GM21390 (cell line): ENCODE results near the gene ALKAL2.

Source experiments
- ATAC-seq: cut with Tn5 transposase; IDR thresholded peaks from one replicate; pipeline ENCODE4 v1.9.1; 2021; ENCODE audit not compliant: unreplicated experiment

Gene ALKAL2

DNA sequence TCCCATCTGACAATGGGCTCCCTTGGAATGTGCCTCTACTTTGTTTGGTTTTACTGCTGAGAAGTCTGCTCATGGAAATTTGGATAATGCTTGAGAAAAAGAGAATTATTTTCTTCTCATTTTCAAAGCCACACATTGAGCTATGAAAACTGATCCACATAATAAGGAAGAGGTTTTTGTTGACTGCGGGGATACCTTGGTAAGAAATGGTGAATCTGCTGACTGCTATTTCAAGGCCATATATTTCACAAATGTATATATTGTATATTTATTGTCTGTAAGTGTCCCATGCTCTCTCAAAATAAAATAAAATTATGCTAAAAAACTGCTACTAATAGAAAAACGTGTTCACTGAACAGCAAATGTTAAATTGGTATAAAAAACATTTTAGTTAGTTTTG is 39.2 kb downstream of the ALKAL2 start:
- no peak for ATAC-seq

DNA sequence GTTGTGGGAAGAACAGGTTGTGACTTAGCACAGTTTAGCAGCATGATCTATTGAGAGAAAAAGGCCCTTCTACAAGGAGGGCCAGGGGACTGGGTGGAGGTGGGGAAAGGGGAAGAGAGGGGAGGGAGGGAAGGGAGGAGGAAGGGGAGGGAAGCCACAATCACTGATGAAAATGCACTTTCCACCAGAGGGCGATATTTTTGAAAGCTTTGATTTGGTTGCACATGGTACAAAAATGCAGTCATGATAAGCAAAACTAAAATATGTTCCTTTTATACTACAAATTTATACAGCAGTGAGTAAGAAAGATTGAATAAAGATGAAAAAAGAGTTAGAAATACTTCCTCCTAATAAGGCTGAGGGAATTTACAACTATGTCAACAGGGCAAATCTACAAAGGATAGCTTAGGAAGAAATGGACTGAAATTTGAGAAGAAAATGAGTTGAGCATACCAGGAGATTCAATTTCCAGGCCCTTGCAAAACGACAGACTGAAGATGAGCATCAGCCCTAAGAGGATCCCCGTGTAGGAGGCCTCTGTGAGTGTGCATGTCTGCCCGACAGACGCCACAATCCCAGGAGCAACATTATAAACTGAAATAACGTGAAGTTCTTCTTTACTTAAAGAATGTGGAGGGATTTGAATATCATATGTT is 41.3 kb downstream of the ALKAL2 start:
- peak; percentile 71 for ATAC-seq

DNA sequence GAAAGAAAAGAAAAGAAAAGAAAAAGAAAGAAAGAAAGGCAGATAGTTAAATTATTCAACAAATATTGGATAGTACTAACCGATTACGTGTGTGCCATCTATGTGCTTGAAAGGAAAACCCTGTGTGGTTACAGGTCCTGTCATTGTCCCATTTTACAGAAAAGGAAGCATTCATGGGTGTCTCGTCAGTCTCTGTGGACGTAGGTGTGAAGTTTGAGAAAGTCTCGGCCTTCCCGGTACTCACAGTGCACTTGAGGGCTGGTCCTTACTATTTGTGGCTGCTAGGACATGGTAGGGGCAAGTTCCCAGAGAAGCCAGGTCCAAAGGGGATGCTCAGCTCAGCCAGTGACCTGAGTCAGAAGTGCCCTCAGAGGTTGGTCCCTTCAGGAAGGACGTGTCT is 43.3 kb downstream of the ALKAL2 start:
- no peak for ATAC-seq

DNA sequence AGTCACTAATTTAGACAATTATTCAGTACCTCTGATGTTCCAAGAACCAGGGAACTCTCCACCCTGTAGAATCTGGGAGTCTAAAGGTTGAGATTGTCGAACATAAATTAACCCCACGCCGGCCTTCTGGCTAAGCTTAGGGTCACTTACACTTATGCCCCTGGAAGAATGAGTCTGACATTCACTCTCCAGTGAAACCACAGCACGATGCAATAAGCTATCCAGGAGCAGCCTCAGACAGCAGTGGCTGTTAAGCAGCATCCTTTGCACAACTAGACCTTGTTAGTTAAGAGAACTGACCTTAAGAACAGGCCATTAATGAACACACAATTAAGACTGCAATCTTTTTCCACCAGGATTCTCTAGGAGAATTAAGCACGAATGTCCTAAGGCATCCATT is 49.0 kb downstream of the ALKAL2 start:
- no peak for ATAC-seq

- no peak for ATAC-seq
Observed at GRCh38 chr2:238431-238830, 49.5 kb downstream of the ALKAL2 start.

DNA sequence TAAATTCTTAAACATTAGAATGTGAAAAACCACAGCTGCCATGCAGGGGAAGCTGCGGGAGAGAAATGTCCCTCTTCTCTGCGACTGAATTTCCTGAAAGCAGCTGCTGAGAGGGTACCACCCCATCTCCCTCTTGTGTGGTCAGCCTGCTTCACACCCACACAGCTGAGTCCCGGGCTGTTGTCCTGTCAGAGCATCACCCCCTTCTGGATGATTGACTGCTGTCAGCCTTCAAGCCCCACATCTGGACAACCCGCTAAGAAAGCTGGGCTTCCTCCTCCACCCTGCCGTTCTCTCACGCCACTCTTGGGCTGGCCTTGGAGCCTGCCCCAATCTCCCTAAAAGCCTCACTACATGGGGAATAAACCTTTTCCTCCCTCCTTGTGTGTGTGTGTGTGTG is 50.0 kb downstream of the ALKAL2 start:
- ATAC-seq: no peak

DNA sequence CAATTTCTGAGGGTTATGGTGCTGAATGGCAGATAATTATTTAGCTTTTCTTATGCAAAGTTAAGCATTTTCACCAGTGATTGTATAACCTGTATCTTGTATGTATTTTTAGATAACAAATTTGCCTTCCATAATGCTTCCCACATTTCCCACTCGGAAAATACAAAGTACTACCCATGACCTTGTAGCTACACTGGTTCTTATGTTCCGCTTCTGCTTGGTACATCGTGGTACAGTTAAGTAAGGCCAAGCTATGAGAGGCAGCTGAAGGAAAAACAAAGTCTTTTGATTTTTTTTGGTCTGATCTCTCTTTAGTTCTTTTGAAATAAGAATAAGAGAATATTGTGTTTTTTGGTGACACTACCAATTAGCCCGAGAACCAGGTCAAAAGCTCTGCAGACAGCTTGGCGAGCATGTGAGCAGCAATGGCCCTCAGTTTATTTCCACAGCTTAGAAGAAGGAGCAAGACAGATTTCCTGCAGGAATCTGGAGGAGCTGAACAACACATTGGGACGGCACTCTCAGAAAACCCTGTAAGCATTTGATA is 50.8 kb downstream of the ALKAL2 start:
- ATAC-seq: no peak

DNA sequence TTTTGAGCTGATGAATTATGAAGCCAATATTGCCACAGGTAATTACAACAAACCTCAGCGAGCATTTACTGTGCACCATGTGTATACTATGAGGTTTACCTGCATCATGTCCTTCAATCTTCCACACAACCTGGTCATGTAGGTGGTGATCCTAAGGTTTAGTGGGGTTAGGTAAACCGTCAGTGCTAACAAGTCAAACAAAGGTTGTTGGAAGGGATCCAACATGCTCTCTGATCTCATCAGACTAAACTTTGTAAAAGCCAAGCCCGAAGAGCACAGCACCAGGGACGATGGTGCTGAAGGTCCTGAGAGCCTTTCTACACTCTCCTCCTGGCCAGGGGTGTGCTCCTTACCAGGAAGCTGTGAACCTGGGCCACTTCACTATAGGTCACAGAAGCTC is 53.5 kb downstream of the ALKAL2 start:
- ATAC-seq: no peak

- ATAC-seq: no peak
Observed at GRCh38 chr2:233030-233429, 54.9 kb downstream of the ALKAL2 start.

GRCh38 chr2:231521-232185 is 56.2 kb downstream of the ALKAL2 start:
- no peak for ATAC-seq
